Posterior cingulate gyrus (tissue), 11 donors: ENCODE data around the gene ARHGAP28.
A peak's percentile ranks its signal among the peaks of the same experiment; 100 is the strongest.
"Not testable (repeated sequence)": the region's sequence is repeated elsewhere in the genome, so short reads cannot be mapped to it uniquely, and the experiment has no call there.

ENCODE experiments used
- DNase-seq, 10 donors: peaks; one replicate each; pipeline versions ENCODE4 v3.0.0 to v3.0.0-alpha.2; 2020 to 2021; ENCODE audit warnings: mixed read lengths in 3 of 10
- intact Hi-C: fragments of 100-400 bp; cut with DNase I; formaldehyde crosslinking; loops from one replicate; pipeline ENCODE4 v1.15.1; 2023

ARHGAP28 gene

GRCh38 chr18:6920099-6920955 is 190.8 kb downstream of the ARHGAP28 start:
- intact Hi-C loops = loop anchor here (10.0 kb wide), 1 partner anchor 254 kb away; no protein-coding TSS in a partner anchor
- peak in 6 of 10 donors; percentile 24 to 79 (median 41) for DNase-seq

- no peak for DNase-seq
- intact Hi-C loops = loop anchor here (10.0 kb wide), 1 partner anchor 253 kb away; no protein-coding TSS in a partner anchor
Measured at GRCh38 chr18:6921571-6921970, 192.1 kb downstream of the ARHGAP28 start.

- DNase-seq = no peak
- intact Hi-C loops = loop anchor here (10.0 kb wide), 1 partner anchor 252 kb away; no protein-coding TSS in a partner anchor
Measured at GRCh38 chr18:6923220-6923619, 193.7 kb downstream of the ARHGAP28 start.

GRCh38 chr18:6927153-6927552 is 197.6 kb downstream of the ARHGAP28 start:
- no peak for DNase-seq
- intact Hi-C loops = loop anchor here (10.0 kb wide), 1 partner anchor 248 kb away; no protein-coding TSS in a partner anchor

GRCh38 chr18:6928359-6928758 is 198.8 kb downstream of the ARHGAP28 start:
- DNase-seq = no peak
- intact Hi-C loops = loop anchor here (10.0 kb wide), 1 partner anchor 246 kb away; no protein-coding TSS in a partner anchor

- intact Hi-C loops = loop anchor here (10.0 kb wide), 1 partner anchor 245 kb away; no protein-coding TSS in a partner anchor
Measured at GRCh38 chr18:6929370-6930102, 200.0 kb downstream of the ARHGAP28 start.

GRCh38 chr18:6934859-6935258 is 205.3 kb downstream of the ARHGAP28 start:
- intact Hi-C loops = no loop called here
- no peak for DNase-seq

More at GRCh38 chr18:6929370-6930102, 200.0 kb downstream of the ARHGAP28 start:
- peak in 1 of 10 donors; percentile 76 for DNase-seq

- intact Hi-C loops = no loop called here
- no peak for DNase-seq
Measured at GRCh38 chr18:6938003-6938402, 208.5 kb downstream of the ARHGAP28 start.

GRCh38 chr18:6938403-6938802 is 208.9 kb downstream of the ARHGAP28 start:
- DNase-seq, intact Hi-C loops: not testable (repeated sequence)

GRCh38 chr18:6939972-6940371 is 210.5 kb downstream of the ARHGAP28 start:
- no peak for DNase-seq
- intact Hi-C loops = no loop called here

GRCh38 chr18:6940451-6940850 is 210.9 kb downstream of the ARHGAP28 start:
- intact Hi-C loops = no loop called here
- DNase-seq = peak in 1 of 10 donors; percentile 16

GRCh38 chr18:6941996-6942395 is 212.5 kb downstream of the ARHGAP28 start:
- intact Hi-C loops = no loop called here
- peak in 5 of 10 donors; percentile 17 to 83 (median 42) for DNase-seq

- intact Hi-C loops = no loop called here
Measured at GRCh38 chr18:6942742-6943141, 213.2 kb downstream of the ARHGAP28 start.

GRCh38 chr18:6943143-6943542 is 213.6 kb downstream of the ARHGAP28 start:
- DNase-seq = peak in 1 of 10 donors; percentile 21
- intact Hi-C loops = no loop called here

More at GRCh38 chr18:6942742-6943141, 213.2 kb downstream of the ARHGAP28 start:
- DNase-seq = no peak

- intact Hi-C loops = no loop called here
- DNase-seq = no peak
Measured at GRCh38 chr18:6947338-6948030, 218.0 kb downstream of the ARHGAP28 start.

- intact Hi-C loops = no loop called here
- no peak for DNase-seq
Measured at GRCh38 chr18:6948281-6949055, 219.0 kb downstream of the ARHGAP28 start.

- DNase-seq = no peak
- intact Hi-C loops = no loop called here
Measured at GRCh38 chr18:6949800-6950586, 220.5 kb downstream of the ARHGAP28 start.

- intact Hi-C loops = no loop called here
- DNase-seq = no peak
Measured at GRCh38 chr18:6950641-6951040, 221.1 kb downstream of the ARHGAP28 start.
